HepG2 (cell line): ENCODE data around the gene NAPEPLD. TPM values are rescaled to one million over a fixed set of nuclear protein-coding genes. Genes with fewer than 3 reads are reported as not detected.

ENCODE experiments used
- AGO2 ChIP-seq: fragments of 200-400 bp; formaldehyde crosslinking; optimal IDR thresholded peaks from 2 replicates; pipeline ENCODE3; 2017; ENCODE audit warnings: mild to moderate bottlenecking, low read depth, low read length, moderate library complexity
- BCL6 ChIP-seq: IDR thresholded peaks from 2 replicates; pipeline ENCODE4 v1.6.1; 2016; ENCODE audit warnings: missing genetic modification reagents, missing compliant biosample characterization
- FLYWCH1 ChIP-seq: sonication (generic); formaldehyde crosslinking; IDR thresholded peaks from 2 replicates; pipeline ENCODE4 v1.8.1; 2023; ENCODE audit warnings: mild to moderate bottlenecking, missing genetic modification reagents
- KDM5A ChIP-seq: fragments of 200-600 bp; sonication (generic); IDR thresholded peaks from 2 replicates; pipeline ENCODE4 v1.7.0; 2018; ENCODE audit warnings: antibody characterized with exemption, mild to moderate bottlenecking, low read length, borderline replicate concordance
- KLF16 ChIP-seq, 2 experiments: sonication (generic) in 1 of 2; formaldehyde crosslinking in 1 of 2; IDR thresholded peaks; 2 replicates each; pipeline versions ENCODE4 v1.6.1 to v1.8.0; 2016 to 2023; ENCODE audit warnings: missing genetic modification reagents in 2 of 2, missing compliant biosample characterization in 1 of 2
- MTA3 ChIP-seq: sonication (generic); formaldehyde crosslinking; IDR thresholded peaks from 2 replicates; pipeline ENCODE4 v1.4.0; 2020; ENCODE audit warnings: missing genetic modification reagents
- NPAS2 ChIP-seq: sonication (generic); formaldehyde crosslinking; IDR thresholded peaks from 2 replicates; pipeline ENCODE4 v1.8.0; 2022; ENCODE audit warnings: mild to moderate bottlenecking, missing genetic modification reagents, borderline replicate concordance
- PAF1 ChIP-seq: IDR thresholded peaks from 2 replicates; pipeline ENCODE4 v1.6.1; 2016; ENCODE audit warnings: missing genetic modification reagents, missing compliant biosample characterization
- PHF20 ChIP-seq: sonication (generic); formaldehyde crosslinking; IDR thresholded peaks from 2 replicates; pipeline ENCODE4 v1.5.0; 2020; ENCODE audit warnings: mild to moderate bottlenecking, missing genetic modification reagents
- ZBTB20 ChIP-seq: sonication (generic); formaldehyde crosslinking; IDR thresholded peaks from 2 replicates; pipeline ENCODE4 v1.8.1; 2023; ENCODE audit warnings: missing genetic modification reagents, low read depth, mild to moderate bottlenecking, borderline replicate concordance
- ZIK1 ChIP-seq: sonication (generic); formaldehyde crosslinking; IDR thresholded peaks from 2 replicates; pipeline ENCODE4 v1.5.0; 2020; ENCODE audit warnings: mild to moderate bottlenecking, low read depth, missing genetic modification reagents, borderline replicate concordance
- ZNF34 ChIP-seq: sonication (generic); formaldehyde crosslinking; IDR thresholded peaks from 2 replicates; pipeline ENCODE4 v1.4.0; 2020; ENCODE audit warnings: mild to moderate bottlenecking, missing genetic modification reagents, borderline replicate concordance
- ZNF557 ChIP-seq: sonication (generic); formaldehyde crosslinking; IDR thresholded peaks from 2 replicates; pipeline ENCODE4 v1.4.0; 2020; ENCODE audit warnings: missing genetic modification reagents
- ZNF619 ChIP-seq: sonication (generic); formaldehyde crosslinking; IDR thresholded peaks from 2 replicates; pipeline ENCODE4 v1.4.0; 2020; ENCODE audit warnings: mild to moderate bottlenecking, missing genetic modification reagents
- ZNF800 ChIP-seq: sonication (generic); formaldehyde crosslinking; IDR thresholded peaks from 2 replicates; pipeline ENCODE4 v1.4.0; 2020; ENCODE audit warnings: missing genetic modification reagents
- ZNF879 ChIP-seq: sonication (generic); formaldehyde crosslinking; IDR thresholded peaks from 2 replicates; pipeline ENCODE4 v1.8.1; 2023; ENCODE audit warnings: missing genetic modification reagents
- polyA plus RNA-seq, 8 experiments: library from polyadenylated mRNA; depleted of rRNA in 3 of 8; stranded (reverse) in 7 of 8; unstranded in 1 of 8; fragments of >200 nt; fragmentation: Illumina TruSeq in 4 of 8; extraction: Trizol in 4 of 8; gene quantifications; 2 replicates each; pipeline versions ENCODE4 v1.2.1 to v1.2.3, GENCODE V29; 2011 to 2016; ENCODE audit warnings: low read depth in 4 of 8, missing spikeins in 1 of 8, mixed read lengths in 1 of 8; ENCODE audit not compliant: insufficient read depth in 1 of 8
- total RNA-seq, 5 experiments: library from RNA; depleted of rRNA; stranded (reverse); fragments of >200 nt; fragmentation: Illumina TruSeq; extraction: Trizol; gene quantifications; 2 replicates each; pipeline ENCODE4 v1.2.3, GENCODE V29; 2016; ENCODE audit warnings: low read depth in 1 of 5
- TF ChIP-seq, protein P1 (sequence below): sonication (generic); formaldehyde crosslinking; IDR thresholded peaks from 2 replicates; pipeline ENCODE4 v1.4.0; 2020; ENCODE audit warnings: mild to moderate bottlenecking, missing genetic modification reagents
- TF ChIP-seq, protein P2 (sequence below): sonication (generic); formaldehyde crosslinking; IDR thresholded peaks from 2 replicates; pipeline ENCODE4 v1.8.0; 2022; ENCODE audit warnings: low read depth, missing genetic modification reagents

NAPEPLD gene
- total and polyA plus RNA-seq, 2 of the 13 experiments (the other 11 are each of a cell fraction or from before 2014, with no cell fraction given): 3.4 to 5.6 TPM

DNA sequence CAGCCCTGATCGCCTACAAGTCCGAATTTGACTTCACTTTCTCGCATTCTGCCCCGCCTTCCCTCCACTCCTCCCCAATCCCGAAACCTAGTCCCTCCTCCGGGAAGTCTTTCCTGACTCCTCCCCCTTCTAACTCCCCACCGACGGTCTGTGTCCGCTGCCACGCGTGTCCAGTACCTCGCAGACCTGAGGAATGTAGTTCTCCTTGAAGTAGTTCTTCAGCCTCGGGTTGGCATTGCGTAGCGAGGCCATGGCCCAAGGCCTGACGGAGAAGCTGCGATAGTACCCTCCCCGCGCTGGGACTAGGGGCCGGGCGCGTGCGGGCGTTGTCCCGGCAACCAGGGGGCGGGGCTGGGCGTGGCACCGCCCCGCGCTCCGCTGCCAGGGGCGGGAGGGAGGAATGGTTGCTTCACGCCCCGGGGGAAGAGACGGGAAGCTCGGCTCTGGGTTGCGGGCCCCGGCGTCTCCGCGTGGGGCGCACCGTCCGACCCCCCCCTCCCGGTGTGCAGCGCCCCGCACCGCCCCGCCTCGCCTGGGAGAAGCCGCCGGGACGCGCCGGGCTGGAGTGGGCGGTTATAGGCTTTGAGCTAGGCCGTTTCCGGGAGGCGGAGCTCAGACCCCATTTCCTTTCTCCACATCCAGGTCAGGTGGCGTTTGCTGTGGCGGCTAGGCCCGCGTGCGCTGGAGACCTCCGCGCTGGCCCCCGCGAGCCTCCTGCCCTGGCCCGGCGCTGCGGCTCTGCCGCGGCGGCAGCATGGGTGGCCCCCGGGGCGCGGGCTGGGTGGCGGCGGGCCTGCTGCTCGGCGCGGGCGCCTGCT, 74.2 kb downstream of the NAPEPLD start, which contains the start of the genes ARMC10 and FBXL13 (continued):
- 0 out of 2 replicates have a peak, but pooled peaks have one; percentile 31 for TF ChIP-seq ZNF557 (CRISPR knock-in tag)
- no peak for TF ChIP-seq ZNF879 (CRISPR knock-in tag)
- TF ChIP-seq MTA3 (CRISPR knock-in tag): no peak
- no peak; the same call in 1 of the 2 replicates for TF ChIP-seq ZNF619
- TF ChIP-seq, protein P1, sequence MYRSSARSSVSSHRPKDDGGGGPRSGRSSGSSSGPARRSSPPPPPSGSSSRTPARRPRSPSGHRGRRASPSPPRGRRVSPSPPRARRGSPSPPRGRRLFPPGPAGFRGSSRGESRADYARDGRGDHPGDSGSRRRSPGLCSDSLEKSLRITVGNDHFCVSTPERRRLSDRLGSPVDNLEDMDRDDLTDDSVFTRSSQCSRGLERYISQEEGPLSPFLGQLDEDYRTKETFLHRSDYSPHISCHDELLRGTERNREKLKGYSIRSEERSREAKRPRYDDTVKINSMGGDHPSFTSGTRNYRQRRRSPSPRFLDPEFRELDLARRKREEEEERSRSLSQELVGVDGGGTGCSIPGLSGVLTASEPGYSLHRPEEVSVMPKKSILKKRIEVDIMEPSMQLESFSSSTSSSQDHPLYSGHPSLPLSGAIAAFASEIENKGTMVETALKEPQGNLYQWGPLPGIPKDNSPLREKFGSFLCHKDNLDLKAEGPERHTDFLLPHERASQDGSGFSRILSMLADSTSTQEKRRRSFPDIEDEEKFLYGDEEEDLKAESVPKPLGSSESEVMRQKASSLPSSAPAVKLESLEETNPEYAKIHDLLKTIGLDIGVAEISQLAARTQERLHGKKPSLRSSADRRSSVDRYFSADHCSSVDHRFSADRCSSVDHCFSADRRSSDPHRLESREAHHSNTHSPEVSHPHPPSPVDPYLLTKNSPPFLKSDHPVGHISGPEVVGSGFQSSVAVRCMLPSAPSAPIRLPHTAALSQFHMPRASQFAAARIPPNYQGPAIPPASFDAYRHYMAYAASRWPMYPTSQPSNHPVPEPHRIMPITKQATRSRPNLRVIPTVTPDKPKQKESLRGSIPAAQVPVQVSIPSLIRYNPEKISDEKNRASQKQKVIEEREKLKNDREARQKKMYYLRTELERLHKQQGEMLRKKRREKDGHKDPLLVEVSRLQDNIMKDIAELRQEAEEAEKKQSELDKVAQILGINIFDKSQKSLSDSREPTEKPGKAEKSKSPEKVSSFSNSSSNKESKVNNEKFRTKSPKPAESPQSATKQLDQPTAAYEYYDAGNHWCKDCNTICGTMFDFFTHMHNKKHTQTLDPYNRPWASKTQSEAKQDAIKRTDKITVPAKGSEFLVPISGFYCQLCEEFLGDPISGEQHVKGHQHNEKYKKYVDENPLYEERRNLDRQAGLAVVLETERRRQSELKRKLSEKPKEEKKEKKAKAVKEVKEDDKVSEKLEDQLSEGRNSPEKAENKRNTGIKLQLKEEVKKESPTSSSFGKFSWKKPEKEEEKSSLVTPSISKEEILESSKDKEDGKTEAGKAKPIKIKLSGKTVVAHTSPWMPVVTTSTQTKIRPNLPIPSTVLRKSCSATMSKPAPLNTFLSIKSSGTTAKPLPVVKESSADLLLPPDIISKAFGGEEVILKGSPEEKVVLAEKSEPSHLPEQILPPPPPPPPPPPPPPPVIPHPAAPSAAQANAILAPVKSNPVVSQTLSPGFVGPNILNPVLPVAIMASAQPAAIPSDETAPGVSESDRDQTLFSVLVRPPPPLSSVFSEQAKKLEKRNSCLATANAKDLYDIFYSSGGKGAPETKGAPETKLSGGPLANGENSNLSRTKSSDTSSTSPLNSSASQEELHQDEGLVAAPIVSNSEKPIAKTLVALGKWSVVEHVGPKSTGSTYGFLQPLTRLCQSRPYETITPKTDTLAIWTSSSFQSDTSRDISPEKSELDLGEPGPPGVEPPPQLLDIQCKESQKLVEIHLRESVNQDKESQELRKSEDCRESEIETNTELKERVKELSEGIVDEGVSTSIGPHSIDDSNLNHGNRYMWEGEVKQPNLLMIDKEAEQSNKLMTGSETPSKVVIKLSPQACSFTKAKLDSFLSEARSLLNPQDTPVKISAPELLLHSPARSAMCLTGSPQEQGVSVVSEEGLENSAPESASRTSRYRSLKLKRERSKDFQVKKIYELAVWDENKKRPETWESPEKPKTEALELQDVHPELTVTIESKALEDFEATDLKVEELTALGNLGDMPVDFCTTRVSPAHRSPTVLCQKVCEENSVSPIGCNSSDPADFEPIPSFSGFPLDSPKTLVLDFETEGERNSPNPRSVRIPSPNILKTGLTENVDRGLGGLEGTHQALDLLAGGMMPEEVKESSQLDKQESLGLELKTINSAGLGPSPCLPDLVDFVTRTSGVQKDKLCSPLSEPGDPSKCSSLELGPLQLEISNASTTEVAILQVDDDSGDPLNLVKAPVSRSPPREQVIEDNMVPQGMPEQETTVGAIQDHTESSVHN: no peak
- TF ChIP-seq ZNF800: peak; percentile 44
- TF ChIP-seq BCL6 (CRISPR knock-in tag): no peak
- no peak for TF ChIP-seq FLYWCH1 (CRISPR knock-in tag)
- TF ChIP-seq ZBTB20: no peak
- TF ChIP-seq PAF1: no peak
- TF ChIP-seq KDM5A: no peak; the same call in 1 of the 2 replicates
- TF ChIP-seq, protein P2, sequence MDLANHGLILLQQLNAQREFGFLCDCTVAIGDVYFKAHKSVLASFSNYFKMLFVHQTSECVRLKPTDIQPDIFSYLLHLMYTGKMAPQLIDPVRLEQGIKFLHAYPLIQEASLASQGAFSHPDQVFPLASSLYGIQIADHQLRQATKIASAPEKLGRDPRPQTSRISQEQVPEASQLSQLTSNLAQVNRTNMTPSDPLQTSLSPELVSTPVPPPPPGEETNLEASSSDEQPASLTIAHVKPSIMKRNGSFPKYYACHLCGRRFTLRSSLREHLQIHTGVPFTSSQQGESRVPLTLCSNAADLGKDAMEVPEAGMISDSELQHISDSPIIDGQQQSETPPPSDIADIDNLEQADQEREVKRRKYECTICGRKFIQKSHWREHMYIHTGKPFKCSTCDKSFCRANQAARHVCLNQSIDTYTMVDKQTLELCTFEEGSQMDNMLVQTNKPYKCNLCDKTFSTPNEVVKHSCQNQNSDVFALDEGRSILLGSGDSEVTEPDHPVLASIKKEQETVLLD (CRISPR knock-in tag): peak; percentile 99
- TF ChIP-seq NPAS2 (CRISPR knock-in tag): no peak
- TF ChIP-seq ZIK1 (CRISPR knock-in tag): peak; percentile 80
- TF ChIP-seq AGO2: no peak
- TF ChIP-seq PHF20 (CRISPR knock-in tag): peak; percentile 69
- TF ChIP-seq KLF16 (CRISPR knock-in tag; IDR thresholded peaks at IDR 0.05): peak in 1 of 2 experiments; percentile 27; a peak in 1 of 4 replicates
- no peak for TF ChIP-seq ZNF34 (CRISPR knock-in tag)
